HG02870 (cell line): ENCODE results near the gene MFNG.
A peak's percentile ranks its signal among the peaks of the same experiment; 100 is the strongest.

ENCODE experiments used
- ATAC-seq: cut with Tn5 transposase; IDR thresholded peaks from one replicate; pipeline ENCODE4 v1.9.1; 2021; ENCODE audit warnings: mild to moderate bottlenecking, moderate library complexity; ENCODE audit not compliant: unreplicated experiment

Gene MFNG

GRCh38 chr22:37497062-37497599, 10.9 kb upstream of the MFNG start:
- ATAC-seq = no peak

GRCh38 chr22:37496651-37497050, 10.5 kb upstream of the MFNG start:
- no peak for ATAC-seq

GRCh38 chr22:37493979-37494378, 7.8 kb upstream of the MFNG start:
- no peak for ATAC-seq

GRCh38 chr22:37492428-37493344, 6.5 kb upstream of the MFNG start:
- no peak for ATAC-seq

GRCh38 chr22:37491559-37492427, 5.6 kb upstream of the MFNG start:
- ATAC-seq = no peak

- ATAC-seq = no peak
Measured at GRCh38 chr22:37491106-37491505, 4.9 kb upstream of the MFNG start.

GRCh38 chr22:37489983-37490382, 3.8 kb upstream of the MFNG start:
- no peak for ATAC-seq

GRCh38 chr22:37488337-37489135, 2.4 kb upstream of the MFNG start:
- ATAC-seq = no peak

- ATAC-seq = no peak
Measured at GRCh38 chr22:37487571-37487970, 1.4 kb upstream of the MFNG start.

GRCh38 chr22:37487129-37487528, 945 bp upstream of the MFNG start:
- no peak for ATAC-seq

- ATAC-seq = no peak
Measured at GRCh38 chr22:37485395-37486223, 575 bp downstream of the MFNG start.

GRCh38 chr22:37484480-37485394, 1.4 kb downstream of the MFNG start:
- ATAC-seq = peak; percentile 38

- ATAC-seq = no peak
Measured at GRCh38 chr22:37483050-37483449, 3.1 kb downstream of the MFNG start.

GRCh38 chr22:37482244-37482643, 3.9 kb downstream of the MFNG start:
- ATAC-seq = no peak

- no peak for ATAC-seq
Measured at GRCh38 chr22:37481347-37481907, 4.8 kb downstream of the MFNG start.

- ATAC-seq = no peak
Measured at GRCh38 chr22:37480387-37481346, 5.5 kb downstream of the MFNG start.

GRCh38 chr22:37479196-37479595, 7.0 kb downstream of the MFNG start:
- ATAC-seq = no peak
